H9 (cell line): Measurements from ENCODE around the gene GFOD2. TPM values are rescaled to one million over a fixed set of nuclear protein-coding genes. Genes with fewer than 3 reads are reported as not detected.

Experiments used
- DNase-seq: peaks from one replicate; pipeline ENCODE4 v3.0.0-alpha.2; 2017
- H2AFZ ChIP-seq: one replicate; pipeline ENCODE4 v1.6.1; 2013; ENCODE audit warnings: mild to moderate bottlenecking, low read length, control low read depth, moderate library complexity
- H2AK5ac ChIP-seq: 2 replicates; pipeline ENCODE4 v1.6.1; 2013; ENCODE audit warnings: low read length, control low read depth, mixed read lengths; ENCODE audit not compliant: insufficient read length
- H2BK120ac ChIP-seq: one replicate; pipeline ENCODE4 v1.6.1; 2013; ENCODE audit warnings: low read depth, mild to moderate bottlenecking, low read length, control low read depth, inconsistent platforms; ENCODE audit not compliant: poor library complexity, severe bottlenecking
- H2BK12ac ChIP-seq: 2 replicates; pipeline ENCODE4 v1.6.1; 2013; ENCODE audit warnings: low read length, control low read depth, mixed read lengths, low read depth; ENCODE audit not compliant: insufficient read length
- H2BK15ac ChIP-seq: 2 replicates; pipeline ENCODE4 v1.6.1; 2013; ENCODE audit warnings: low read depth, low read length, control low read depth
- H2BK20ac ChIP-seq: one replicate; pipeline ENCODE4 v1.6.1; 2013; ENCODE audit warnings: low read depth, mild to moderate bottlenecking, low read length, control low read depth, inconsistent platforms; ENCODE audit not compliant: poor library complexity, severe bottlenecking
- H2BK5ac ChIP-seq: 2 replicates; pipeline ENCODE4 v1.6.1; 2013; ENCODE audit warnings: low read length, control low read depth, mixed read lengths; ENCODE audit not compliant: insufficient read length
- H3K14ac ChIP-seq: 2 replicates; pipeline ENCODE4 v1.6.1; 2013; ENCODE audit warnings: low read length, control low read depth; ENCODE audit not compliant: insufficient read depth
- H3K18ac ChIP-seq: 2 replicates; pipeline ENCODE4 v1.6.1; 2013; ENCODE audit warnings: low read depth, mild to moderate bottlenecking, mixed read lengths, low read length, control low read depth; ENCODE audit not compliant: insufficient read length
- H3K23ac ChIP-seq: 2 replicates; pipeline ENCODE4 v1.6.1; 2013; ENCODE audit warnings: low read length, control low read depth, mixed read lengths, low read depth; ENCODE audit not compliant: insufficient read length
- H3K23me2 ChIP-seq: 2 replicates; pipeline ENCODE4 v1.6.1; 2013; ENCODE audit warnings: low read depth, mild to moderate bottlenecking, mixed read lengths, low read length, control low read depth; ENCODE audit not compliant: insufficient read length, poor library complexity, severe bottlenecking
- H3K27ac ChIP-seq: 2 replicates; pipeline ENCODE4 v1.5.1; 2013; ENCODE audit warnings: low read length, control low read depth, mixed read lengths, low read depth; ENCODE audit not compliant: insufficient read length
- H3K27me3 ChIP-seq: 2 replicates; pipeline ENCODE4 v1.6.1; 2013; ENCODE audit warnings: low read length, control low read depth, inconsistent platforms; ENCODE audit not compliant: insufficient read depth
- H3K4ac ChIP-seq: 2 replicates; pipeline ENCODE4 v1.6.1; 2013; ENCODE audit warnings: low read depth, mild to moderate bottlenecking, control low read depth, inconsistent platforms, low read length, moderate library complexity
- H3K4me1 ChIP-seq: 2 replicates; pipeline ENCODE4 v1.6.1; 2013; ENCODE audit warnings: low read length, control low read depth, inconsistent platforms; ENCODE audit not compliant: insufficient read depth
- H3K4me2 ChIP-seq: 2 replicates; pipeline ENCODE4 v1.6.1; 2013; ENCODE audit warnings: low read length, control low read depth, mixed read lengths; ENCODE audit not compliant: insufficient read length, insufficient read depth
- H3K56ac ChIP-seq: 2 replicates; pipeline ENCODE4 v1.6.1; 2013; ENCODE audit warnings: low read depth, mild to moderate bottlenecking, mixed read lengths, low read length, control low read depth; ENCODE audit not compliant: insufficient read length
- H3K79me1 ChIP-seq: 2 replicates; pipeline ENCODE4 v1.6.1; 2013; ENCODE audit warnings: low read depth, mild to moderate bottlenecking, moderate library complexity, low read length, control low read depth, inconsistent platforms; ENCODE audit not compliant: insufficient read depth, poor library complexity, severe bottlenecking
- H3K79me2 ChIP-seq: 2 replicates; pipeline ENCODE4 v1.6.1; 2013; ENCODE audit warnings: low read length, control low read depth, inconsistent platforms; ENCODE audit not compliant: insufficient read depth
- H3K9ac ChIP-seq: 2 replicates; pipeline ENCODE4 v1.6.1; 2013; ENCODE audit warnings: low read length, control low read depth, mixed read lengths; ENCODE audit not compliant: insufficient read length; ENCODE audit errors: extremely low read depth
- H3K9me3 ChIP-seq: one replicate; pipeline ENCODE4 v1.6.1; 2013; ENCODE audit warnings: low read depth, low read length, inconsistent platforms; ENCODE audit not compliant: control insufficient read depth
- H3T11ph ChIP-seq: one replicate; pipeline ENCODE4 v1.6.1; 2013; ENCODE audit warnings: mild to moderate bottlenecking, low read length, control low read depth, inconsistent platforms
- H4K20me1 ChIP-seq: one replicate; pipeline ENCODE4 v1.6.1; 2013; ENCODE audit not compliant: control insufficient read depth, insufficient read length, insufficient read depth
- H4K5ac ChIP-seq: 2 replicates; pipeline ENCODE4 v1.6.1; 2013; ENCODE audit warnings: low read depth, mild to moderate bottlenecking, mixed read lengths, low read length, control low read depth; ENCODE audit not compliant: insufficient read length
- H4K8ac ChIP-seq: replicated peaks from 2 replicates; pipeline ENCODE4 v1.6.1; 2013; ENCODE audit warnings: low read length, control low read depth, mixed read lengths, low read depth; ENCODE audit not compliant: insufficient read length
- H4K91ac ChIP-seq: 2 replicates; pipeline ENCODE4 v1.6.1; 2013; ENCODE audit warnings: low read depth, mild to moderate bottlenecking, moderate library complexity, mixed read lengths, low read length, control low read depth; ENCODE audit not compliant: insufficient read length
- H3K27ac Mint-ChIP-seq, 3 experiments: 2 replicates in 2 of 3; 3 replicates in 1 of 3; pipeline ENCODE4 v1.8.0; 2020 to 2021; ENCODE audit warnings: mixed read lengths in 3 of 3, mild to moderate bottlenecking in 1 of 3, moderate library complexity in 1 of 3
- H3K27me3 Mint-ChIP-seq: 2 replicates; pipeline ENCODE4 v1.8.0; 2021; ENCODE audit warnings: low read depth, mild to moderate bottlenecking, moderate library complexity, mixed read lengths
- H3K36me3 Mint-ChIP-seq, 3 experiments: 2 replicates in 2 of 3; 3 replicates in 1 of 3; pipeline ENCODE4 v1.8.0; 2020 to 2021; ENCODE audit warnings: low read depth in 3 of 3, mixed read lengths in 3 of 3; ENCODE audit not compliant: insufficient read depth in 1 of 3
- H3K4me1 Mint-ChIP-seq, 2 experiments: 2 replicates each; pipeline ENCODE4 v1.8.0; 2020; ENCODE audit warnings: mixed read lengths in 2 of 2
- H3K4me3 Mint-ChIP-seq, 2 experiments: 2 replicates in 1 of 2; 3 replicates in 1 of 2; pipeline ENCODE4 v1.8.0; 2020 to 2021; ENCODE audit warnings: mild to moderate bottlenecking in 2 of 2, mixed read lengths in 2 of 2, moderate library complexity in 1 of 2
- H3K9me3 Mint-ChIP-seq, 2 experiments: 2 replicates in 1 of 2; 3 replicates in 1 of 2; pipeline ENCODE4 v1.8.0; 2020; ENCODE audit warnings: mild to moderate bottlenecking in 2 of 2, mixed read lengths in 2 of 2, moderate library complexity in 1 of 2
- CTCF ChIP-seq: fragments of 200-600 bp; sonication (generic); conservative IDR thresholded peaks from 3 replicates; pipeline ENCODE4 v1.8.0; 2021; ENCODE audit warnings: antibody characterized with exemption, mild to moderate bottlenecking
- WGBS: extraction: QIAGEN DNeasy Blood & Tissue Kit; methylation state at CpG from one replicate; pipeline ENCODE4 v1.1.7; 2013; ENCODE audit warnings: missing lambda C conversion rate, low lambda C conversion rate, mixed read lengths; ENCODE audit not compliant: insufficient read length; ENCODE audit errors: extremely low coverage; 5-methylcytosine and 5-hydroxymethylcytosine counted together
- total RNA-seq: library from RNA; stranded (reverse); gene quantifications from 2 replicates; pipeline ENCODE4 v1.2.1, GENCODE V29; 2021

Gene GFOD2
- total RNA-seq, 1 experiment from 2014 or later: 21.8 TPM

DNA sequence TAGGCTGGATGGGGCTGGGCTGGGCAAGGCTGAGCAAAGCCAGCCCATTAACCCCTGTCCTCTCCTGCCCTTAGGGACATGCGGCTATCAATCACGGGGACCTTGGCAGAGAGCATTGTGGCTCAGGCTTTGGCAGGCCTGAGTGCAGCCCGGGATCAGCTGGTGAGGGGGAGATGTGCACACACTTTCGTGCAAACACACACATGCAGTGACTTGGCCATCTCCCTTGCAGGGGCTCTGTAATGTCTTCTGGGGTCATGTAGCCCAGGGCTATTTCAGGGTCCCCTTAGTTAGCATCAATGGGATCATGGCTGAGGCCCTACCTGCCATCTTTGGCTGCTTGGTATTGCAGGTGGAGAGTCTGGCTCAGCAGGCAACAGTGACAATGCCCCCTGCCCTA lies 67.3 kb downstream of the GFOD2 start:
- H3K4me3 Mint-ChIP-seq: peak overlapping the region in 1 of 2 experiments; percentile 68; a peak in 3 of 5 replicates
- no peak overlapping the region for H3K9ac ChIP-seq
- H4K20me1 ChIP-seq: no peaks in the 10 kb centered on the region
- H2BK12ac ChIP-seq: no peak overlapping the region
- no peak overlapping the region for H3K56ac ChIP-seq
- no peak overlapping the region for H3K27ac ChIP-seq
- H2AK5ac ChIP-seq: no peak overlapping the region
- H2BK15ac ChIP-seq: no peak overlapping the region
- H3K23ac ChIP-seq: no peak overlapping the region
- H2BK20ac ChIP-seq: no peak overlapping the region
- WGBS: no CpG with 5 or more reads among the region's 4 CpGs
- H3K27ac Mint-ChIP-seq: no peak overlapping the region
- H3K79me1 ChIP-seq: no peaks in the 10 kb centered on the region
- H3K4me2 ChIP-seq: no peak overlapping the region
- no peak overlapping the region for H2AFZ ChIP-seq
- H3K27me3 ChIP-seq: no peaks in the 10 kb centered on the region; the same call in 1 of the 2 replicates
- no peaks in the 10 kb centered on the region; a peak in 1 of 5 replicates for H3K9me3 Mint-ChIP-seq
- H3K79me2 ChIP-seq: no peaks in the 10 kb centered on the region
- no peak overlapping the region for H3T11ph ChIP-seq
- H3K14ac ChIP-seq: no peak overlapping the region
- no peak for TF ChIP-seq CTCF
- no peak overlapping the region for H3K18ac ChIP-seq
- peaks cover 2 to 6% of the 10 kb centered on the region in 2 experiments; a peak in 3 of 4 replicates for H3K4me1 Mint-ChIP-seq
- no peak overlapping the region for H3K4ac ChIP-seq
- peaks cover 12 to 43% (median 39%) of the 10 kb centered on the region in 3 experiments for H3K36me3 Mint-ChIP-seq
- H4K5ac ChIP-seq: no peak overlapping the region
- no peaks in the 10 kb centered on the region for H3K9me3 ChIP-seq
- no peak overlapping the region for H2BK5ac ChIP-seq
- no peak for DNase-seq
- H3K23me2 ChIP-seq: peaks cover 3% of the 10 kb centered on the region
- no peak overlapping the region for H4K8ac ChIP-seq
- H4K91ac ChIP-seq: no peak overlapping the region
- no peak overlapping the region for H2BK120ac ChIP-seq
- peaks cover 5% of the 10 kb centered on the region for H3K27me3 Mint-ChIP-seq
- no peaks in the 10 kb centered on the region for H3K4me1 ChIP-seq
